Amygdala (tissue), 56 donors: ENCODE results near the gene DGUOK.
"Not testable (repeated sequence)": the region's sequence is repeated elsewhere in the genome, so short reads cannot be mapped to it uniquely, and the experiment has no call there.

Source experiments
- DNase-seq, 56 donors: peaks; one replicate each; lab custom pipeline; 2025; lab: John Stamatoyannopoulos, UW

DGUOK gene

GRCh38 chr2:73926493-73927327 is at the start of gene DGUOK:
TSS of gene DGUOK (plus strand) at chr2:73926880. CDS start at chr2:73926911, 31 bp downstream.
- DNase-seq = peak; percentile 51 to 98 (median 92)

GRCh38 chr2:73877071-73877802 is 49.4 kb upstream of the DGUOK start:
- DNase-seq = no peak

DNA sequence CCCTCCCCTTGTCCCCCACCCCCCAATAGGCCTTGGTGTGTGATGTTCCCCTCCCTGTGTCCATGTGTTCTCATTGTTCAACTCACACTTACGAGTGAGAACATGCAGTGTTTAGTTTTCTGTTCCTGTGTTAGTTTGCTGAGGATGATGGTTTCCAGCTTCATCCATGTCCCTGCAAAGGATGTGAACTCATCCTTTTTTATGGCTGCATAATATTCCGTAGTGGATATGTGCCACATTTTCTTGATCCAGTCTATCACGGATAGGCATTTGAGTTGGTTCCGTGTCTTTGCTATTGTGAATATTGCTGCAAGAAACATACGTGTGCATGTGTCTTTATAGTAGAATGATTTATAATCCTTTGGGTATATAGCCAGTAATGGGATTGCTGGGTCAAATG is 48.7 kb upstream of the DGUOK start:
- not testable (repeated sequence) for DNase-seq

DNA sequence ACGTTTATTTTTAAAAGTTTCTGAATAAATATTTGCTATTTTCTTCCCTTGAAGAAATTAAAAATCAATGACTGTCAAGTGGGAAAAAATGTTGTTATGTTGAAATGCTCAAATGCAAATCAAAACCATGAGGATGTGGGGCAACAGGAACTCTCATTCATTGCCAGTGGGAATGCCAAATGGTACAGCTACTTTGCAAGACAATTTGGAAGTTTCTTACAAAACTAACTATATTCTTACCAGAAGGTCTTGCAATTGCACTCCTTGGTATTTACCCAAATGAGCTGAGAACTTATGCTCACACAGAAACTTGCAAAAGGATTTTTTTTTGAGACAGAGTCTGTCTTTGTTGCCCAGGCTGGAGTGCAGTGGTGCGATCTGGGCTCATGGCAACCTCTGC is 41.3 kb upstream of the DGUOK start:
- no peak for DNase-seq

- DNase-seq = no peak
Measured at GRCh38 chr2:73886357-73886756, 40.3 kb upstream of the DGUOK start.

GRCh38 chr2:73887596-73888353 is 38.9 kb upstream of the DGUOK start:
- DNase-seq = not testable (repeated sequence)

- DNase-seq = no peak
Measured at GRCh38 chr2:73888388-73888787, 38.3 kb upstream of the DGUOK start.

DNA sequence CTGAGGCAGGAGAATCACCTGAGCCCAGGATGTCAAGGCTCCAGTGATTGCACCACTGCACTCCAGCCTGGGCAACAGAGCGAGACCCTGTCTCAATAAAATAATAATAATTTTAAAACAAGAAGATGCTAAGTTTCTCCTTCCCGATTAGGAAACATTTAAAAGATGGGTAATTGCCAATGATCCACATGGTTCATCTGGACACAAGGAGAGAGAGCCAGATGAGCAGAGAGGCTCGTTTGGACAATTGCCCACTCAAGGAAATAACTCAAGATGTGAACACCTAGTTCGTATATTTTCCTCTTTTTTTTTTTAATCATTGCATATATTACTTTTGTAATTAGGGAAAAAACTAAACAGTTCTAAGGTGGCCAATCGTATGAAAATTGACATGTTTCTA is 37.5 kb upstream of the DGUOK start:
- DNase-seq = no peak

GRCh38 chr2:73890301-73891092 is 36.2 kb upstream of the DGUOK start:
- DNase-seq = no peak

GRCh38 chr2:73891276-73891901 is 35.3 kb upstream of the DGUOK start:
- DNase-seq = no peak

- DNase-seq = no peak
Measured at GRCh38 chr2:73892631-73893329, 33.9 kb upstream of the DGUOK start, which contains the start of gene ACTG2. TSS of gene ACTG2 (plus strand) at chr2:73893008. CDS start at chr2:73901312, 8,304 bp downstream.

DNA sequence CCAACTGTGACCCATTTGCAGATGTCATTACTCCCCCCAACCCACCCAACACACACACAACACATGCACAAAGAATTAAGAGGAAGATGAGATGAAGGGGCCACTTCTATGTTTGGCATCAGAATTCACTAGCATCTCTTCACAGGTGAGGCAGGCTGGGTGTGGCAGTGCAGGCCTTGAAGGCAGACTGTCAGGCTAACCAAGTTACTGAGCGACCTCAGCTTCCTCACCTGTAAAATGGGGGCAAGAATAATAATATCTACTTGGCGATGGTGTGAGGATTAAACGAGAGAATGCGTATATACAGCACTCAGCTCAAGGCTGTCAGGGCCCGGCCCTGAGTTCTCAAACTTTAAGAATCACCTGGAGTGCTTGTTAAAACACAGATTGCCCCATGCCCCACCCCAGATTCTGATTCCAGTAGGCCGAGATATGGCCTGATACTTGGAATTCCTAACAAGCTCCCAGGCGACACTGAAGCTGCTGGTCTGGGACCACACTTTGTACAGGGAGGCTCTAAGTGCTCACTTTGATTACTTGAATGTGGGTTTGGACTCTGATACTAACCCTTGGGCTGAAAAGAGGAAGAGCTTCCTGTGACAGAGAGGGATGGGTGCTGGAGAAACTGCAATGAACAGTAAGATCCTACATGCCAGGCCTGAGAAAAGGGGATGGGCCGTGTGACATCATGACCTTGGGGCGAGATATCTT is 32.8 kb upstream of the DGUOK start:
- DNase-seq = no peak

DNA sequence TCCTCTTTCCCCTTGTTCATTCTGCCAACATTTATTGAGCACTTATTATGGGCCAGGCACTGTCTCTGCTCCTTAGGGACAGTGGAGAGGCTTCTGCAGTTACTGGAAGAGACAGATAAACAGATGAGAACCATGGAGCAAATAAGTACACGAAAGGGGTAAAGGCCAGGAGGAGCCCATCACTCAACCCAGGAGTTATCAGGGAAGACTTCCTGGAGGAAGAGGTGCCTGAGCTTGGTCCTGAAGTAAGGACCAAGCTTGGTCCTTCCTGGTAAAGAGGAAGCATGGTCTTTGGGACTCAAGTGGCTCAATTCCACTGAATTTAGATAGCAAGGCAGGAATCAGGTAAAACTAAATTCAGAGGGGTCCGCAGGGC is 32.2 kb upstream of the DGUOK start:
- DNase-seq = no peak

GRCh38 chr2:73894877-73895276 is 31.8 kb upstream of the DGUOK start:
- DNase-seq = no peak

DNA sequence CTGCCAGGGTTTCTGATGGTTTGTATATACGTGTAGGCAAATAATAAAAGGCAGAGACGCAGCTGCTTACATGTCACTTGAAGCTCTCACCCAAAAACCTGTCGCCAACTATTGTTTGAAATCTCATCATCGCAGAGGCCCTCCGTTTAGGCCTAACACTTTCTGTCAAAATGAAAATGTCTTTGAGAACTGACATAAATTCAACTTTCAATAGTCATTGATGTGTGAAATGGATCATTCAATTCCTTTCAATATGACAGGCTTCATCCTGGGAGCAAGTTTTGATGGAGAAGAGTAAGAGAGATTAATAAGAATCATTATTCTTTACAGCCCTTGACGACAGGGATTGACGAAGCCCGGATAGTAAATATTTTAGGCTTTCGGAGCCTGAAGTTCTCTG is 31.2 kb upstream of the DGUOK start:
- DNase-seq = no peak

- no peak for DNase-seq
Measured at GRCh38 chr2:73896362-73897239, 30.1 kb upstream of the DGUOK start.

DNA sequence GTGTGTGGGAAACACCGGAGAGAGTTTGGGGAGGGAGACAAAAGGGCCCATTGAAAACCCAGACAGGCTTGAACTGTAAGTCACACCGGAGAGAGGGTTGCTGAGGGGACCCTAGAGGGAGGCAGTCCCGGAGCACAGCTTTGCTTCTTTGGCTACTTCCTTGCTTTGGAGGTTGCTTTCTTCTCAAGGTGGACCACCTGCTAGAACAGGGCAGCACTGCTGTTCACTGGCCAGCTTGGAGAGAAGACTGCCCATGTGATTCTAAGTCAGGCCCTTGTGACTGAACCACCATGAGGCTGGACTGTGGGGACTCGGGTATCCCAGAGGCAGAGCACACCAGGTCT is 29.5 kb upstream of the DGUOK start:
- no peak for DNase-seq

DNA sequence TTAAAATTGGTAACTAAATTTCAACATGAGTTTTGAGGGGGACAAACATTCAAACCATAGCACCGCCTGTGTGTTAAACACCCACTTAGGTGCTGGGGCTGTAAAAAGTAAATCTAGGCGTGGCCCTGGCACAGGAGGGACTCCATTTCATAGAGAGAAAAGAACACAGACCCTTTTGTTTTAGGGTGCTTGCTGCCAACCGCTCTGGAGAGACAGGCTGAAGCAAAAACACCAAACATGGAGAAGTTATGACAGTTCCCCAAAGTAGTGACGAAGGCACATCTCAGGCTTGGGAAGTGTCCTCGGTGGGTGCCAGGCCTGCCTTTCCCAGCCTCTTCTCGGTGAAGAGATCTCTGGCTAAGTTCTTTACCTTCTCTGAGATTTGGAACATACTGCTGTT is 28.7 kb upstream of the DGUOK start:
- DNase-seq = no peak
